ENCODE data around the gene STX16. TPM values are rescaled to one million over a fixed set of nuclear protein-coding genes. Genes with fewer than 3 reads are reported as not detected.

The STX16 gene
- total RNA-seq, 1 experiment from 2014 or later, result 89.1 TPM

DNA sequence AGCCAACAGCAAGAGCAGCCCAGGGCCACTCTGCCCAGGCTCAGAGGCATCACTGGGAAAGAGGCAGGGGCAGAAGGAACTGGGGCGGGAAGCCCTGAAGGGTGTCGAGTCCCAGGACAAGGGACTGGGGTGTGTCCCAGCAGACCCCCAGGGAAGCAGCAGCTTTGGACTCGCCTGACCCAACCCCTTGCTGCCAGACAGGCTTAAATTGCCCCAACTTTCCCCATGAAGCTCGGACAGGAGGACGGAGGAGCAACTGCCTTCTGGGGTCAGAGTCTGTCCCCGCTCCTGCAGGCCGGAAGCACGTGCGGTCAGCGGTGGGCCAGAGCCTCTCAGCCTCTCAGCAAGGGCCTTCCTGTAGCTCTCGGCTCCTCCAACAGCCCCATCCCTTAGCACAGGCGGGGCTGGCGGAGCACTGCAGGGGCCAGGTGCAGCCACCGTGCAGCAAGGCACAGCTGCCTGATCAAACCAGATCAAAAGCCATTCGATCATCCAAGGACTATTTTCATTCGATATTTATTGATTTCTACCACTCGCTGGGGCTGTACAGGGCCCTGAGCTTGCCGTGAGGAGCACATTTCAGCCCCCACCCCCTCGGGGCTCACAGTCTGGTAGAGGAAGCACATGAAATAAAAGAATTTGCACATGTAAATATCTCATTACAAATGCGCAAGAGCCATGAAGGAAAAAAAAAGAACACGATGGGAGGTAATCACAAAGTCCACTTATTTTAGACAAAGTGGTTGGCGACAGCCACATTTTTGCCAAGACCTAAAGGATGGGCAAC lies 31.8 kb upstream of the STX16 start (continued):
- TF ChIP-seq, protein P1, sequence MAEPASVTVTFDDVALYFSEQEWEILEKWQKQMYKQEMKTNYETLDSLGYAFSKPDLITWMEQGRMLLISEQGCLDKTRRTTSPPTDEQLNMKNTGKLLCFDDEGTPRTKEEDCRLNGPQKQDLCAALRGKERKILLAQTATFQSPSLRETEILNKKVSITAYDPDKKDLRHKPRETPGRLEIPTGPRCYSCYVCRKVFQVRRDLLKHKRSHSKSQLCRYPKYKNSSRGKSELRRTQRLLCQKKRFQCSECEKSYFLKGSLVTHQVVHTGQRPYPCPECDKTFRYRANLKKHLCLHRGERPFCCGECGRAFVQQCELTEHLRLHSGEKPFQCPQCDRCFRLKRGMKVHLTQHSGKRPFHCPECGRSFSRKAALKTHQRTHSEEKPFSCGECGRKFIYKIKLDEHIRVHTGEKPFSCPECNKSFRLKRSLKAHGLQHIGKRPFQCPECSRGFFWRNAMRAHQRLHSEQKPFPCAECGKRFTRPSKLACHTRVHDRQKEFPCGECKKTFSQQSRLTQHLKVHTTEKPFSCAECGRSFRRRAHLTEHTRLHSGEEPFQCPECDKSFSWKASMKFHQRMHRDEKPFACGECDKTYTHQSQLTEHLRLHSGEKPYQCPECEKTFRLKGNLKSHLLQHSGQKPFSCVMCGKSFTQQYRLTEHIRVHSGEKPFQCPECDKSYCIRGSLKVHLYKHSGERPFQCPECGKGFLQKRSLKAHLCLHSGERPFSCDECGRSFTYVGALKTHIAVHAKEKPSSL (CRISPR knock-in tag; conservative IDR thresholded peaks at IDR 0.05), result no peak
- TF ChIP-seq, protein P2, sequence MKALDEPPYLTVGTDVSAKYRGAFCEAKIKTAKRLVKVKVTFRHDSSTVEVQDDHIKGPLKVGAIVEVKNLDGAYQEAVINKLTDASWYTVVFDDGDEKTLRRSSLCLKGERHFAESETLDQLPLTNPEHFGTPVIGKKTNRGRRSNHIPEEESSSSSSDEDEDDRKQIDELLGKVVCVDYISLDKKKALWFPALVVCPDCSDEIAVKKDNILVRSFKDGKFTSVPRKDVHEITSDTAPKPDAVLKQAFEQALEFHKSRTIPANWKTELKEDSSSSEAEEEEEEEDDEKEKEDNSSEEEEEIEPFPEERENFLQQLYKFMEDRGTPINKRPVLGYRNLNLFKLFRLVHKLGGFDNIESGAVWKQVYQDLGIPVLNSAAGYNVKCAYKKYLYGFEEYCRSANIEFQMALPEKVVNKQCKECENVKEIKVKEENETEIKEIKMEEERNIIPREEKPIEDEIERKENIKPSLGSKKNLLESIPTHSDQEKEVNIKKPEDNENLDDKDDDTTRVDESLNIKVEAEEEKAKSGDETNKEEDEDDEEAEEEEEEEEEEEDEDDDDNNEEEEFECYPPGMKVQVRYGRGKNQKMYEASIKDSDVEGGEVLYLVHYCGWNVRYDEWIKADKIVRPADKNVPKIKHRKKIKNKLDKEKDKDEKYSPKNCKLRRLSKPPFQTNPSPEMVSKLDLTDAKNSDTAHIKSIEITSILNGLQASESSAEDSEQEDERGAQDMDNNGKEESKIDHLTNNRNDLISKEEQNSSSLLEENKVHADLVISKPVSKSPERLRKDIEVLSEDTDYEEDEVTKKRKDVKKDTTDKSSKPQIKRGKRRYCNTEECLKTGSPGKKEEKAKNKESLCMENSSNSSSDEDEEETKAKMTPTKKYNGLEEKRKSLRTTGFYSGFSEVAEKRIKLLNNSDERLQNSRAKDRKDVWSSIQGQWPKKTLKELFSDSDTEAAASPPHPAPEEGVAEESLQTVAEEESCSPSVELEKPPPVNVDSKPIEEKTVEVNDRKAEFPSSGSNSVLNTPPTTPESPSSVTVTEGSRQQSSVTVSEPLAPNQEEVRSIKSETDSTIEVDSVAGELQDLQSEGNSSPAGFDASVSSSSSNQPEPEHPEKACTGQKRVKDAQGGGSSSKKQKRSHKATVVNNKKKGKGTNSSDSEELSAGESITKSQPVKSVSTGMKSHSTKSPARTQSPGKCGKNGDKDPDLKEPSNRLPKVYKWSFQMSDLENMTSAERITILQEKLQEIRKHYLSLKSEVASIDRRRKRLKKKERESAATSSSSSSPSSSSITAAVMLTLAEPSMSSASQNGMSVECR (CRISPR knock-in tag; IDR thresholded peaks at IDR 0.05; ENCODE audit: borderline replicate concordance), result peak; percentile 92; the same call in 1 of the 2 replicates
- TF ChIP-seq SP1 (CRISPR knock-in tag; conservative IDR thresholded peaks at IDR 0.05) (peak; percentile 66), HMGA2 (CRISPR knock-in tag; IDR thresholded peaks at IDR 0.05) (no peak), IRF2 (CRISPR knock-in tag; IDR thresholded peaks at IDR 0.05; ENCODE audit: borderline replicate concordance, low read depth) (no peak), CBFB (CRISPR knock-in tag; IDR thresholded peaks at IDR 0.05; ENCODE audit: low read depth) (no peak), PRRX2 (CRISPR knock-in tag; IDR thresholded peaks at IDR 0.05) (no peak), ZNF138 (CRISPR knock-in tag; conservative IDR thresholded peaks at IDR 0.05) (0 out of 2 replicates have a peak, but pooled peaks have one; percentile 26), RORB (CRISPR knock-in tag; IDR thresholded peaks at IDR 0.05) (no peak), NR3C1 (CRISPR knock-in tag; conservative IDR thresholded peaks at IDR 0.05; ENCODE audit: low read depth) (no peak), TP53 (CRISPR knock-in tag; IDR thresholded peaks at IDR 0.05) (peak; percentile 90; the same call in 1 of the 2 replicates), SOX15 (CRISPR knock-in tag; IDR thresholded peaks at IDR 0.05) (no peak), NFE2L1 (CRISPR knock-in tag; IDR thresholded peaks at IDR 0.05) (peak; percentile 93), CREB1 (CRISPR knock-in tag; IDR thresholded peaks at IDR 0.05) (peak; percentile 86; the same call in 1 of the 2 replicates), TCF7 (CRISPR knock-in tag; IDR thresholded peaks at IDR 0.05; ENCODE audit: low read depth) (peak; percentile 55; the same call in 1 of the 2 replicates), ESRRA (CRISPR knock-in tag; IDR thresholded peaks at IDR 0.05; ENCODE audit: borderline replicate concordance) (0 out of 2 replicates have a peak, but pooled peaks have one; percentile 65), CREM (CRISPR knock-in tag; IDR thresholded peaks at IDR 0.05) (no peak), MXD4 (CRISPR knock-in tag; IDR thresholded peaks at IDR 0.05; ENCODE audit: borderline replicate concordance) (no peak), NFATC4 (CRISPR knock-in tag; IDR thresholded peaks at IDR 0.05) (no peak)
- TF ChIP-seq, protein P3, sequence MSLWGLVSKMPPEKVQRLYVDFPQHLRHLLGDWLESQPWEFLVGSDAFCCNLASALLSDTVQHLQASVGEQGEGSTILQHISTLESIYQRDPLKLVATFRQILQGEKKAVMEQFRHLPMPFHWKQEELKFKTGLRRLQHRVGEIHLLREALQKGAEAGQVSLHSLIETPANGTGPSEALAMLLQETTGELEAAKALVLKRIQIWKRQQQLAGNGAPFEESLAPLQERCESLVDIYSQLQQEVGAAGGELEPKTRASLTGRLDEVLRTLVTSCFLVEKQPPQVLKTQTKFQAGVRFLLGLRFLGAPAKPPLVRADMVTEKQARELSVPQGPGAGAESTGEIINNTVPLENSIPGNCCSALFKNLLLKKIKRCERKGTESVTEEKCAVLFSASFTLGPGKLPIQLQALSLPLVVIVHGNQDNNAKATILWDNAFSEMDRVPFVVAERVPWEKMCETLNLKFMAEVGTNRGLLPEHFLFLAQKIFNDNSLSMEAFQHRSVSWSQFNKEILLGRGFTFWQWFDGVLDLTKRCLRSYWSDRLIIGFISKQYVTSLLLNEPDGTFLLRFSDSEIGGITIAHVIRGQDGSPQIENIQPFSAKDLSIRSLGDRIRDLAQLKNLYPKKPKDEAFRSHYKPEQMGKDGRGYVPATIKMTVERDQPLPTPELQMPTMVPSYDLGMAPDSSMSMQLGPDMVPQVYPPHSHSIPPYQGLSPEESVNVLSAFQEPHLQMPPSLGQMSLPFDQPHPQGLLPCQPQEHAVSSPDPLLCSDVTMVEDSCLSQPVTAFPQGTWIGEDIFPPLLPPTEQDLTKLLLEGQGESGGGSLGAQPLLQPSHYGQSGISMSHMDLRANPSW (CRISPR knock-in tag; conservative IDR thresholded peaks at IDR 0.05; ENCODE audit: low read depth), result no peak
- TF ChIP-seq, protein P4, sequence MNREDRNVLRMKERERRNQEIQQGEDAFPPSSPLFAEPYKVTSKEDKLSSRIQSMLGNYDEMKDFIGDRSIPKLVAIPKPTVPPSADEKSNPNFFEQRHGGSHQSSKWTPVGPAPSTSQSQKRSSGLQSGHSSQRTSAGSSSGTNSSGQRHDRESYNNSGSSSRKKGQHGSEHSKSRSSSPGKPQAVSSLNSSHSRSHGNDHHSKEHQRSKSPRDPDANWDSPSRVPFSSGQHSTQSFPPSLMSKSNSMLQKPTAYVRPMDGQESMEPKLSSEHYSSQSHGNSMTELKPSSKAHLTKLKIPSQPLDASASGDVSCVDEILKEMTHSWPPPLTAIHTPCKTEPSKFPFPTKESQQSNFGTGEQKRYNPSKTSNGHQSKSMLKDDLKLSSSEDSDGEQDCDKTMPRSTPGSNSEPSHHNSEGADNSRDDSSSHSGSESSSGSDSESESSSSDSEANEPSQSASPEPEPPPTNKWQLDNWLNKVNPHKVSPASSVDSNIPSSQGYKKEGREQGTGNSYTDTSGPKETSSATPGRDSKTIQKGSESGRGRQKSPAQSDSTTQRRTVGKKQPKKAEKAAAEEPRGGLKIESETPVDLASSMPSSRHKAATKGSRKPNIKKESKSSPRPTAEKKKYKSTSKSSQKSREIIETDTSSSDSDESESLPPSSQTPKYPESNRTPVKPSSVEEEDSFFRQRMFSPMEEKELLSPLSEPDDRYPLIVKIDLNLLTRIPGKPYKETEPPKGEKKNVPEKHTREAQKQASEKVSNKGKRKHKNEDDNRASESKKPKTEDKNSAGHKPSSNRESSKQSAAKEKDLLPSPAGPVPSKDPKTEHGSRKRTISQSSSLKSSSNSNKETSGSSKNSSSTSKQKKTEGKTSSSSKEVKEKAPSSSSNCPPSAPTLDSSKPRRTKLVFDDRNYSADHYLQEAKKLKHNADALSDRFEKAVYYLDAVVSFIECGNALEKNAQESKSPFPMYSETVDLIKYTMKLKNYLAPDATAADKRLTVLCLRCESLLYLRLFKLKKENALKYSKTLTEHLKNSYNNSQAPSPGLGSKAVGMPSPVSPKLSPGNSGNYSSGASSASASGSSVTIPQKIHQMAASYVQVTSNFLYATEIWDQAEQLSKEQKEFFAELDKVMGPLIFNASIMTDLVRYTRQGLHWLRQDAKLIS (CRISPR knock-in tag; IDR thresholded peaks at IDR 0.05; ENCODE audit: borderline replicate concordance), result no peak
- TF ChIP-seq, protein P5, sequence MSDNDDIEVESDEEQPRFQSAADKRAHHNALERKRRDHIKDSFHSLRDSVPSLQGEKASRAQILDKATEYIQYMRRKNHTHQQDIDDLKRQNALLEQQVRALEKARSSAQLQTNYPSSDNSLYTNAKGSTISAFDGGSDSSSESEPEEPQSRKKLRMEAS (CRISPR knock-in tag; IDR thresholded peaks at IDR 0.05), result peak; percentile 99
- TF ChIP-seq, protein P6, sequence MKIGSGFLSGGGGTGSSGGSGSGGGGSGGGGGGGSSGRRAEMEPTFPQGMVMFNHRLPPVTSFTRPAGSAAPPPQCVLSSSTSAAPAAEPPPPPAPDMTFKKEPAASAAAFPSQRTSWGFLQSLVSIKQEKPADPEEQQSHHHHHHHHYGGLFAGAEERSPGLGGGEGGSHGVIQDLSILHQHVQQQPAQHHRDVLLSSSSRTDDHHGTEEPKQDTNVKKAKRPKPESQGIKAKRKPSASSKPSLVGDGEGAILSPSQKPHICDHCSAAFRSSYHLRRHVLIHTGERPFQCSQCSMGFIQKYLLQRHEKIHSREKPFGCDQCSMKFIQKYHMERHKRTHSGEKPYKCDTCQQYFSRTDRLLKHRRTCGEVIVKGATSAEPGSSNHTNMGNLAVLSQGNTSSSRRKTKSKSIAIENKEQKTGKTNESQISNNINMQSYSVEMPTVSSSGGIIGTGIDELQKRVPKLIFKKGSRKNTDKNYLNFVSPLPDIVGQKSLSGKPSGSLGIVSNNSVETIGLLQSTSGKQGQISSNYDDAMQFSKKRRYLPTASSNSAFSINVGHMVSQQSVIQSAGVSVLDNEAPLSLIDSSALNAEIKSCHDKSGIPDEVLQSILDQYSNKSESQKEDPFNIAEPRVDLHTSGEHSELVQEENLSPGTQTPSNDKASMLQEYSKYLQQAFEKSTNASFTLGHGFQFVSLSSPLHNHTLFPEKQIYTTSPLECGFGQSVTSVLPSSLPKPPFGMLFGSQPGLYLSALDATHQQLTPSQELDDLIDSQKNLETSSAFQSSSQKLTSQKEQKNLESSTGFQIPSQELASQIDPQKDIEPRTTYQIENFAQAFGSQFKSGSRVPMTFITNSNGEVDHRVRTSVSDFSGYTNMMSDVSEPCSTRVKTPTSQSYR (CRISPR knock-in tag; IDR thresholded peaks at IDR 0.05), result peak; percentile 86; the same call in 1 of the 2 replicates

All from WTC11 (cell line).